MM.1S (cell line): ENCODE results near the gene DUSP1.

Experiments used
- CTCF ChIP-seq: fragments of 300-600 bp; sonication (generic); IDR thresholded peaks from 2 replicates; pipeline ENCODE4 v1.5.1; 2016; ENCODE audit warnings: antibody characterized with exemption, low read length, mixed read lengths
- EZH2 ChIP-seq: fragments of 300-600 bp; sonication (generic); optimal IDR thresholded peaks from 2 replicates; pipeline ENCODE3; 2017; ENCODE audit warnings: low read depth, mild to moderate bottlenecking, antibody characterized with exemption, low read length, mixed read lengths
- EZH2phosphoT487 ChIP-seq: fragments of 300-600 bp; sonication (generic); IDR thresholded peaks from 2 replicates; pipeline ENCODE4 v1.6.1; 2018; ENCODE audit warnings: antibody characterized with exemption, low read length

GRCh38 chr5:172739375-172739774 is 31.6 kb downstream of the DUSP1 start:
- TF ChIP-seq CTCF: no peak
- TF ChIP-seq EZH2: no peak
- TF ChIP-seq EZH2phosphoT487: no peak
